GF-D8 (cell line): ENCODE data around the gene CEP250.
A peak's percentile ranks its signal among the peaks of the same experiment; 100 is the strongest.
"Not testable (repeated sequence)": the region's sequence is repeated elsewhere in the genome, so short reads cannot be mapped to it uniquely, and the experiment has no call there.

Source experiments
- DNase-seq: peaks from one replicate; lab custom pipeline; 2025; lab: John Stamatoyannopoulos, UW

Gene CEP250

DNA sequence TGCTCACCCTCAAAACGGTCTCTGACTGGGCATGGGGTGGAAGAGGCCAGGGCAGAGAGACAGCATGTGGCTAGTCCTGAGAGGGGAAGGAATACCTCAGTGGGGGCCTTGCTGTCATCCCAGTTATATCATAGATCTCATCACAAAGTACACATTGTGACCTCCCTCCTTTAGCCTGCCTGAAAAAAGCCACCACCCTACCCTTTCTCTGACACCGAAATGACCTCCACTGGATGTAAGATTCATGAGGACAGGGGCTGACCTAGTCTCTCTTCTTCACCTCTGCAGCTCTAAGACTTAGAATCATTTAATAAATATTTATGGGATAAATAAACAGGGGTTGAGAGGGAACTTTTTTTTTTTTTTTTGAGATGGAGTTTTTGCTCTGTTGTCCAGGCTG lies 74.2 kb downstream of the CEP250 start, which contains the start of gene C20orf173:
C20orf173 (minus strand) TSS at position 101 of the 400 bp plus-strand sequence. CDS start 279 bp downstream, outside the sequence.
- no peak for DNase-seq

DNA sequence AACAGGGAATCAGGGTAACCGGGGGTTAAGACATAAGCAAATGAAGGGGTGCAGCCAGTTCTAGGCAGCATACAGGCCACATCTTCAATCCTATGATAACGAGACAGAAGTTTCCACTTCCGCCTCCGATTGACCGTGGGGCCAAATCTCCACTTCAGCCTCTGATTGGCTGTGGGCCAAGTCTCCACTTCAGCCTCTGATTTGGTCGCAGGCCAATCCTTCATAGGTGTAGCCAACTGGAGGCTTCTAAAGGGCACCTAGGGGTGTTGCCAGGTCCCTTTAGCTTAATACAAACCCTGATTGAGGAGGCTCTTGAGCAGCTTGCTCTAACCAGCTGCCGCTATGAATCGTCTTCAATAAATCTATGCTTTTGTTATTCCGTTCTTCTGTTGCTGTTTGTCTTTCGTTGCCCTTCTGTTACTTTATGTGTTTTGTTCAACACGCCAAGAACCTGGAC lies 84.4 kb downstream of the CEP250 start:
- DNase-seq: no peak

DNA sequence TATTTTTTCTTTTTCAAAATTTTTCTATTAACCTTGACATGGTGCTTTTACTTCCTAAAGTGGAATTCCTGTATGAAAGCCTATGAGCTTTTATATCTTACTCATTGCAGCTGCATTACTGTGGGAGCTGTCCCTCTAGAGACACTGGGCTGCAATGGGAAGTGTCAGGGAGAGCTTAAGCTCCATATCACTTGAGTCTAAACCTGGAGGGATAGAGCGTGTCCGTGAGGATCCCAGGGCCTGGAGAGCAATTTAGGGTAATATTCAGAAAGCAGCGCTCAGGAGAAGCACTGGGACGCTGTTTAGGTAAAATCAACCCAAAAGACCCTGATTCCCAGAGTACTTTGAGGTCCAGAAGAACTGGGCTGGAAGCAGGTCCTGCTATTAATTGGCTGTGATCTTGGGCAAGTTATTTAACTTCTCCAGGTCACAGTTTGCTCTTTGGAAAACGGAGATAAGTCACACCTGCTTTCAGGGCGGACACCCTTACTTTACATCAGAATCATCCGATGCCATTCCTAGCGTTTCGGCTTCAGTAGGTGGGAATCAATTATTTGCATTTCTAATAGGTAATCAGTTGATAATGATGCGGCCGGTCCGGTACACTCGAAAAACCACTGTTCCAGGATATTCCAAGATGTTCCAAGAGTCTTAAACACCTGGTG lies 85.9 kb downstream of the CEP250 start:
- DNase-seq: no peak

DNA sequence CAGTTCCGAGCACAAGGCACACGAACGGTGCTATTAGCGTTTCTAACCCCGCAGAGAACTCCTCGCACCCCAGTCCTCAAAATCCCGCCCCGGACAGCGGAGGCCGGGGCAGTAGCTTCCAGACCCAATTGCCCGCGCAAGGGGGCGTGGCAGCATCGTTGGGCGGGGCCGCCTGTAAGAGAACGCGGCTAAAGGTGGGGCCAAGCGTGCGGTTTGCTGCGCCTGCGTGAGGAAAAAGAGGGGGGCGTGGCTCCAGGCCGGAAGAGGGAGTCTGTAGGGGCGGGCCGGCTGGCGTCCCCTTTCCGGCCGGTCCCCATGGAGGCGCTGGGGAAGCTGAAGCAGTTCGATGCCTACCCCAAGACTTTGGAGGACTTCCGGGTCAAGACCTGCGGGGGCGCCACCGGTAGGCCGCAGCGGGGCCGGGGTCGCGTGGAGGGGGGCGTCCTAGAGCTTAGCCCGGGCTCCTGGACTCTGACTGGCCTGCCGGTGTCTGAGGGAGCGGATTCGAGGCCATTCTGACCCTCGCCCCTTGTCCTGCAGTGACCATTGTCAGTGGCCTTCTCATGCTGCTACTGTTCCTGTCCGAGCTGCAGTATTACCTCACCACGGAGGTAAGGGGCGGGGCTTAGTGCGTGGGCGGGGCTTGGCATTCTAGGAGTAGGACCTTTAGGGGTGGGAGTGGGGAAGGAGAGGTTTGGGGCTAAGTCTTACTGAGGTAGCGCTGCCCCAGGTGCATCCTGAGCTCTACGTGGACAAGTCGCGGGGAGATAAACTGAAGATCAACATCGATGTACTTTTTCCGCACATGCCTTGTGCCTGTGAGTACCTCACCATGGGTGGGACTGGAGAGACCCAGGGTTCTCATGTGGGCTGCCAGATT lies 86.6 kb downstream of the CEP250 start, which contains the start of gene ERGIC3:
ERGIC3 (plus strand) TSS at position 296 of the 880 bp plus-strand sequence; CDS start at position 316, 20 bp downstream.
- peak; percentile 80 for DNase-seq

DNA sequence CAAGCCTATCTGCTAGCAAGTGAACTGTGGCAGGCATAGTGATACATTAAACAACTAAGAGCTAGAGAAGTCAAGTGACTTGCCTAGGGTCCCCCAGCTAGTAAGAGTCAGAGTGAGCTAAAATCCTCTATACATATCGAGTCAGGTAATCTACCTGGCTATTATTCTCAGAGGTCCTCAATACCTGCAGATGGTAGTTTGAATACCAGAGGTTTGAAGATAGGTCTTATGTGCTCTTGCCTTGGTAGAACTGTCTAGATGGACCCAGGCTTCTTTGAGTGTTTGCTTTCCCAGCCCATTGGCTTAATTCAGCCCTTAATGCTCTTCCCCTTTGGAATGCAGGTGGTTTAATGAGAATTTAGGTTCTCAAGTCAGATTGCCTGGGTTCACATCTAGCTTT lies 87.6 kb downstream of the CEP250 start:
- no peak for DNase-seq

DNA sequence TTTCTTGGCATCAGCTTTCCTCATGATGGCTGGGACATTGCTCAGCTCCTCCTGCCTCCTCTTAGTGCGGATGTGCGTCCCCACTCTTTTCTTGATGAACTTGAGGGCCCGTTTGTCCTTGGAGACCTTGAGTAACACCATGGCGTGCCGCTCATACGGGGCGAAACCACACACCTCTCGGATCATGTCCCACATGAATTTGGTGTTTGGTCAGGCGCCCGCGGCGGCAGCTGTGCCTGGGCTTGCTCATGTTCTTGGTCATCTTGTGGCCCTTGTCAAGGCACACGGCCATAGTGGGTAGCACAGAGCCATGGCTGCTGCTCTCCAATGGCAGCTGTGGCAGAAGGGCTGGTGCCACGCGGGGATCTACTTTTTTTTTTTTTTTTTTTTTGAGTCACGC lies 89.0 kb downstream of the CEP250 start:
- no peak for DNase-seq

DNA sequence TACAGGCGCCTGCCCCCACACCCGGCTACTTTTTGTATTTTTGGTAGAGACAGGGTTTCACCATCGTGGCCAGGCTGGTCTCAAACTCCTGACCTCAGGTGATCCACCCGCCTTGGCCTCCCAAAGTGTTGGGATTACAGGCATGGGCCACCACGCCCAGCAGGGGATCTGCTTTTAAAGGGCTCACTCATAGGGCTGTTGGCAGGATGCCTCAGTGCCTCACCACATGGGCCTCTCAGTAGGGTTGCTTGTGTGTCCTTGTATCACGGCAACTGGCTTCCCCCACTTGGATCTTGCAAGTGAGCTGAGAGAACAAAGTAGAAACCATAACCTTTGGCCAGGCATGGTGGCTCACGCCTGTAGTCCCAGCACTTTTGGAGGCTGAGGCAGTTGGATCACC lies 89.5 kb downstream of the CEP250 start:
- not testable (repeated sequence) for DNase-seq

DNA sequence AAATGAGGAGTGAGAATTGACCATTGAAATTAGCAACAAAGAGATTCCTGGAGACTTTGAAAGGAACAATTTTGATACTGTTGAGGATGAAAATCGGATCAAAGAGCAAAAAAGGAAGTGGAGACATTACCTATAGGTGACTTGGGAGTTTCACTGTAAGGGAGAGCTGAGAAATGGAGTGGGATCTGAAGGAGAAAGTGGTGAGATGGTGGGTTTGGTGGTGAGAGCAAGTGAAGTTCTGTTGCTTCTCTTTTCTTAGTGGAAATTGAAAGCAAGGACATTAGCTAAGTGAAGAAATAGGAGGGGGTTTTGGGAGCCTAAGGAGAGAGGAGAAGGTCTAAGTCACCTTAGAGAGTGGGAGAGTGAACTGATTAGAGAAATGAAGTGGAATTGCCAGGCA lies 90.7 kb downstream of the CEP250 start:
- no peak for DNase-seq

DNA sequence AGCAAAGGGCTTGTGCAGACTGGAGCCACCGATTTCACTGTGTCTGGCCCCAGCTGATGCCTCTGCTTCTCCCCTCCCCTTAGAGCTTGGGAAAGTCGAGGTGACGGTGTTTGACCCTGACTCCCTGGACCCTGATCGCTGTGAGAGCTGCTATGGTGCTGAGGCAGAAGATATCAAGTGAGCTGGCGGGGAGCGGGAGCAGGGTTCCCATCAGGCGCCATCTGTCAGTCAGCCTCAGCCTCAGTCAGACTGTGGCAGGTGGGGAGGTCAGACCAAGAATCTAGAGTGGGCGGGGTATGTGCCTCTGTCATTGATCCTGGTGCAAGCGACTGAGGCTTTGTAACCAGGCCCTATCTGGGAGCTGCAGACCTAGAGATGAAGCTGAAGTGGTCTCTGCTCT lies 91.9 kb downstream of the CEP250 start:
- no peak for DNase-seq

DNA sequence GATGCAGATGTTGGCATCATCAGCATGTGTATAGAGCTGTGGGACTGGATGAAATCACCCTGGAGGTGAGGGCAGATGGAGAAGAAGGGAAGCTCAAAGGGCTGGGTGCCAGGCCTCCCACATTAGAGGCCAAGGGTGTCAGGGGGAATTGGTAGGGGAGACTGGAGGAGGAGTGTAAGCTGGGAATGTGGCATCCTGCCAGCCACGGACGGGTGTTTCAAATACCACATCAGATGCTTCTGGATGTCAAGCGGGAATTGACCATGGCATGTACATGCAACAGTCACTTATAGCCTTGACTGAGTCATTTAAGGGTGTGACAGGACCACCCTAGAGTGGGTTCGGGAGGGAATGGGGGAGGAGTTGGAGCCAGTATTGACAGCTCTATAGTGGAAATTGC lies 96.1 kb downstream of the CEP250 start:
- no peak for DNase-seq

DNA sequence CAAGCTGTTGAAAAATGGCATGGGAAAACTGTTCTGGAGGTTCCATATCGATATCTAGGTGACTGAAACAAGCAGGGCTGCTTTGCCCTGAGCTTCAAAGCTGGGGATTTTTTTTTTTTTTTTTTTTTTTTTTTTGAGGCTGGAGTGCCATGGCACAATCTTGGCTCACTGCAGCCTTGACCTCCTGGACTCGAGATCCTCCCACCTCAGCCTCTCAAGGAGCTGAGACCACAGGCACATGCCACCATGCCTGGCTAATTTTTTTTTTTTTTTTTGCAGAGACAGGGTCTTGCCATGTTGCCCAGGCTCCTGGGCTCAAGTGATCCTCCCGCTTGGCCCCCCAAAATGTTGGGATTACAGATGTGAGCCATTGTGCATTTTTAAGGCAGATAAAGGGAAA lies 97.5 kb downstream of the CEP250 start:
- no peak for DNase-seq

DNA sequence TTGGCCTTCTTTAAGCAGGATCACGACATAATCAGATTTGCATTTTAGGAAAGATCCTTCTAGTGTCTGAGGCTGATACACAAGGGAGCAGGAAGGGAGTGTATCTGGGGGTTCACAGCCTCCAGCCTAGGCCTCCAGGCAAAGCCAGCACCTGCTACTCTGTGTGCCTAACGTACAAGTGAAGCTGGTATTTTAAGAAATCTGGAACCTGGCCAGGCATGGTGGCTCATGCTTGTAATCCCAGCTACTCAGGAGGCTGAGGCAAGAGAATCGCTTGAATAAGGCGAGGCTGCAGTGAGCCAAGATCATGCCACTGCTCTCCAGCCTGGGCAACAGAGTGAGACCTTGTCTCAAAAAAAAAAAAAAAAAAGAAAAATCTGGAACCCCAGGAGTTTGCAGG lies 100.1 kb downstream of the CEP250 start:
- DNase-seq: not testable (repeated sequence)

DNA sequence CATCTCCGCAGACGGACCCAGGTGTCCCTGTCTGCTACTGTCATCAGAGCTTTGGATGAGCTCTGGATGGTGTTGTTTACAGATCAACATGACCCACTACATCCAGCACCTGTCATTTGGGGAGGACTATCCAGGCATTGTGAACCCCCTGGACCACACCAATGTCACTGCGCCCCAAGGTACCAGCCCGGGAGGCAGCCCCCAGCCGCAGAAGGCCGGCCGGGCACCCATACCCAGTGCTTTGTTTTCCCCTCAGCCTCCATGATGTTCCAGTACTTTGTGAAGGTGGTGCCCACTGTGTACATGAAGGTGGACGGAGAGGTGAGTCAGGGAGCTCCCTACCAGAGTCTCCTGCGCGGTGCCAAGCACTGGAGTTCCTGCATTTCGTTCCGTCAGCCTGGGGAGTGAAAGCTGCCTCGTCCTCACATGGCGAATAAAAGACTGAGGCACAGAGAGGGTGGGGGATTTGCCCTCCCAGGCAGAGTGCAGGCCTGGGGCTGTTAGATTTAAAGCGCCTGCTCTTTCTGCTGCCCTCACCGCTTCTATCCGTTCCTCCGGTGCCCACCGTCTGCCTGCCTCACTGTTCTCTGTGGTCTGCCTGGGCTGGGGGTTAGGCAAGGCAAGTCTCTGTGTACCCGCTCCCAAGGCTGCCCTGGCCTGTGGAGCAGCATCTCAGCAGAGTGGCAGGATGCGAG lies 100.7 kb downstream of the CEP250 start:
- no peak for DNase-seq

DNA sequence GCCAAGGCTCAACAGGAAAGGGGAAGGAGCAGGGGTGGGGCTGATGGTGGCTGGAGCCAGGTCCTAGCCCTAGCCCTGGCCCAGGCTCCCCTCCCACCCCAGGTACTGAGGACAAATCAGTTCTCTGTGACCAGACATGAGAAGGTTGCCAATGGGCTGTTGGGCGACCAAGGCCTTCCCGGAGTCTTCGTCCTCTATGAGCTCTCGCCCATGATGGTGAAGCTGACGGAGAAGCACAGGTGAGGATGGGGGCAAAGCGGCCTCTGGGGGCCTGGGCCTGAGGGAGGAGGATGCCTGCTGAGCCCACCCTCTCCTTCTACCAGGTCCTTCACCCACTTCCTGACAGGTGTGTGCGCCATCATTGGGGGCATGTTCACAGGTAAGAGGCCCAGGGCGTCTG lies 101.5 kb downstream of the CEP250 start:
- no peak for DNase-seq

DNA sequence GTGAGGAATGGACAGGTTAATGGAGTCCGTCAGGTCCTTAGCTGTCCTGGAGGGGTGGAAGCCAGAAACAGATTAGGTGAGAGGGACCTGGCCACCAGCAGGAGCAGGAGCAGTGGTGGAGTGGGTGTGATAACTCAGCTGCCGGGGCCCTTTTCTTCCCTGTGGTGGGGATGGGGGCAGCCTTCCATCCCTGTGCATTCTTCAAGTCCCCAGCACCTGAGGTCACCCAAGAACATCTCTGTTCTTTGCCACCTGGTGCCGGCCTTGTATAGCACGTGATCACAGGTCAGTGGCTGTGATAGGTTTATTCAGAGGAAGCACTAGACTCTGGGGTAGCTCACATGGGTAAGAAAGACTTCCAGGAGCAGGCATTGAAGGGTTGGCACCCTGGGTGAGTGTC lies 103.1 kb downstream of the CEP250 start:
- no peak for DNase-seq

DNA sequence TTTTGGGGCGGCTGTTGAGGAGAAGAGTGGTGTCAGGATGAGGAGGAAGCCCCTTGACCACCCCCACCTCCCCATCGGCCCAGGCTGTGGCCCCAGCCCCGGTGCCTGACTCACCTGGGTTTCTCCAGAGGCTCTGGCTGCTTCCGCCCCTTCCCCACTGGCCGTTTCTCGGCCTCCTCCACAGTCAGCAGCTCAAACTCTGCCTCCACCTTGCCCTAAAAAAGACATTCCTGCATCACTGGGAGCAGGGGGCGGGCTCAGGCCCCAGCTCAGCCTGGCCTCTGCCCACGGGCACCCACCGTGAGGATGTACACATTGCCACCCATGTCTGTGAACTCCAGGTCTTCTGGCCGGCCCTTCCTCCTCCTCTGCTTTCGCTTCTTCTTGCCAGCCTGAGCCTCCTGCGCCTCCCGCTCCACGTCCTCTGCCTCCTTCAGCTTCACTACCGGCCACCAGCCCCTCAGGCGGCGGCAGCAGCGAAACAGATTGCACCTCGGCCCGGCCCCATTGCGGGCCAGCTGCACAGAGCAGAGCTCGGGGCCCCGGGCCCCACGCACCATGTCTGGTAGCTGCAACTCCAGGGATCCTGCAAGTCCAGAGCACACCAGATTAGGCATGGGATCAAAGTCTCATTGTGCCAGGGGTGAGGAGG lies 103.8 kb downstream of the CEP250 start:
- DNase-seq: no peak

DNA sequence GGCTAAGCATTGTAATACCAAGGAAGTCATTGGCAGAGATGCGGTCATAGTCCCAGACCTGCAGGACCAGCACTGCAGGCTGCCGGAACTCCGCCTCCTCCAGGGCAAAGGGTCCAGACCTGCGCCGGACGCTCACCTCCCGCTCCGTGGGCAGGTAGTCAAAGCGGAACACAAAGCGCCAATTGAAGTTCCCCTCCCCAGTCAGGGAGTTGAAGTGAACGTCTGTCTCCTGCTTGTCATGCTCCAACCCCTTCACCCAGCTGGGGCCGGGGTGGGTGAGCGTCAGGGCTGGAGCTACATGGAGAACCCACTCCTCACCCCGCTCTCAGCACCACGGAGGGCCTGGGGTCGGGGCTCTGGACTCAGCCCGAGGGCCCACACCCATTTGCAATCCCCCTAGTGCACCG lies 104.7 kb downstream of the CEP250 start:
- DNase-seq: no peak

DNA sequence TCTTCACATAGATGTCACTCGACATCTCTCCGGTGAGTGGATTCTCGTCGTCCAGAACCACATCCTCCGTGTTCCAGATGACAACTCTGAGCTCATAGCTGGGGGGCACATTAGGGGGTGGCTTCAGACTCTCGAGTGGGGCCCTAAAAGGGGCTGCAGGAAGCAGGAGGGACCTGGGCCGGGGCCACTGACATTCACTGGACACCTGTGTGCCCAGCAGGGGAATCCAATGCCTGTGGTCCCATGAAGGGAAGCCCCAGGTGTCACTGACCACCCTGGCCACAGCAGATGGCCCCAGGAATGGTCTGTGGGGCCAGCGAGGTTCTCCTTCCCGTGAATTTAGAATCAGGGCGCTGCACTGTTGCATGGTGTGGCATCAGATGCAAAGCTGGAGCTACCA lies 105.1 kb downstream of the CEP250 start:
- DNase-seq: no peak

DNA sequence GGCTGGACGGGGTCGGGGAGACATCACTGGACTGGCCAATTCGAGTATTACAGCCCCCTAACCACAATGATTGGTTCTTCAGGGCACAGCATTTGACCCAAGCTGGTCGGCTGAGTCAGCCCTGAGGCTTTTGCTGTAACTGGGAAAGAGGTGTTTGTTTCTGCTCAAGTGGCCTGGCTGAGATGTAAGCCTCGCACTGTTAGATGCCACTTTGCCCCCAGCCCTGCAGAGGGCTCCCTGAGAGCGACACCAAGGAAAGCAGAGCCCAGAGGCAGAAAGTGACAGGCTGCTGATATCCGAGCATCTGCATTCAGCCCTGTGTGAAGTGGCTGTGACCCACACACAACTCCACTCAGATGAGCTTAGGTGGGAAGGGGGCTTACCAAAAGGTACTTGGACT lies 105.9 kb downstream of the CEP250 start:
- DNase-seq: no peak

DNA sequence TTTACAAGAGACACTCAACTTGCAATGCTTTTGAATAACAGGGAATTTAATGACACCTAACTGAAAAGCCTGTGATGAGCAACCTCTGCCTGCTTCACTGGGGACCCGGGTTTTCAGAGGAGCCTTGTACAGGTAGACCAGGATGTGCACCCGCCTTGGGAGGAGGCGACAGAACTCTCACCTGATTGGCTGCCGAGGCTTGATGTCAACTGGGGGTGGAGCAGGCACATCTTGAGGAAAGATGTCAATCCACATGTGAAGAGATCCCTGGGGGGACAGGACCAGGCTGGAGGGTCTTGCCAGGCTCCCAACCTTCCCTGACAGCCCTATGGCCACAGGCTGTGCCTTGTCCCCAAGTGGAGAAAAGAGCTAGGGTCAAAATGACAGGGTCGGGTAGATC lies 106.3 kb downstream of the CEP250 start:
- no peak for DNase-seq

DNA sequence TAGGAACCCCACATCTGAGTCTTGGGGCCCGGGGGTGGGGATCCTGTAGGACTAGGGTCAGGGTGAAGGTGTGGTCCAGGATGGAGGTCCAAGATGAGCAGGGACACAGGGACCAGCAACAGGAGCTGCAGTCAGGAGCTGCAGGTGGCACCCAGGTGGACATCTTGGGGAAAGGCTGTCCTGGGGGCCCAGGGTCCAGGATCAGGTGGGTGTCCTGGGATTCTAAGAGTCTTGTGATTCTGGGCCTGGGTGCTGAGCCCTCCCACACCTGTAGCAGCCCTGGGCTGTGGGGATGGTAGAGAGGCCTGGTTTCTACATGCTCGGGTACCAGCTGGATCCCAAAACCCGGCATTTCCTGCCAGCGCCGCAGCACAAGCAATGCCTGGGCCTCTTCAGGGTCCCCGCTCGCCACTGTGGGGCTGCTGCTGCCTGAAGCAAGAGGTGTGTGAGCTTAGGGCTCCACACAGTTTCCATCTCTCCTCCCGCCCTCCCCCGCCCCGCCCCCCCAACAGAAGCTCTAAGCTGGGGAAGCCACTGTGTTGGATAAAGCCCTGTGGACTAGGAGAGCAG lies 107.2 kb downstream of the CEP250 start:
- DNase-seq: no peak

DNA sequence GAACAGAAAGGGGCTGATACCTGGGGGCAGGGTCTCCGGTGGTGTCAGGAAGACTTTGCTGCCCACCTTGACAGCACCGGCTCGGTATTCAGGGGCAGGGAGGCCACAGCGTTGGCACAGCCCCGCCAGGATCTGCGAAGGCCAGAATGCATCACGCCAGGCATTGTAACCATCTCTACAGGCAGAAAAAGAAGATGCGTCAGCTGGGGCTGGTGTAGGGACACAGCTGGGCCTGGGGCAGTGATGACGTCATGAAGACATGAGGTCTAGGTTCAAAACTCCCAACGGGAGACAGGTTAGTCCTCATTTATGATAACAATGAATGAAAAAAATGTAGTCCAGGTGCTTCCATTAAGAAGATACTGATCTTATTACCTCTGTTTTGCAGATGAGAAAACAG lies 108.4 kb downstream of the CEP250 start:
- no peak for DNase-seq
